ENCODE measurements around the gene DOK5.

Gene DOK5

GRCh38 chr20:54645445-54646155 lies 170.2 kb downstream of the DOK5 start:
- H3K9me3 ChIP-seq (ENCODE audit: insufficient read depth, low read depth, low read length) = no peaks in the 10 kb centered on the region
- no peak overlapping the region; the same call in 1 of the 2 replicates for H2AFZ ChIP-seq (ENCODE audit: low read length)
- no peak overlapping the region for H3K4me3 ChIP-seq (ENCODE audit: low read length, poor library complexity, severe bottlenecking)
- H3K4me1 ChIP-seq (ENCODE audit: insufficient read depth, low read length, poor library complexity, severe bottlenecking) = no peaks in the 10 kb centered on the region
- H3K9ac ChIP-seq (ENCODE audit: low read depth, low read length, poor library complexity, severe bottlenecking) = no peak overlapping the region
- no peaks in the 10 kb centered on the region for H4K20me1 ChIP-seq (ENCODE audit: insufficient read depth, low read length, poor library complexity, severe bottlenecking)
- no peaks in the 10 kb centered on the region for H3K36me3 ChIP-seq (ENCODE audit: insufficient read depth, low read length)
- no peaks in the 10 kb centered on the region for H3F3A ChIP-seq (ENCODE audit: low read depth)
- no peaks in the 10 kb centered on the region for H3K9me2 ChIP-seq (replicated peaks; ENCODE audit: low read depth, low read length)
- TF ChIP-seq CTCF (conservative IDR thresholded peaks at IDR 0.05; ENCODE audit: low read length) = no peak
- no peak for TF ChIP-seq EZH2phosphoT487 (IDR thresholded peaks at IDR 0.05; ENCODE audit: borderline replicate concordance)
- H3K79me2 ChIP-seq (ENCODE audit: insufficient read depth, low read length) = no peaks in the 10 kb centered on the region
- H3K27me3 ChIP-seq (ENCODE audit: insufficient read depth, low read length, poor library complexity, severe bottlenecking) = no peaks in the 10 kb centered on the region
- H3K4me2 ChIP-seq (ENCODE audit: low read depth, low read length, poor library complexity, severe bottlenecking) = no peak overlapping the region

GRCh38 chr20:54646156-54646517 lies 170.7 kb downstream of the DOK5 start:
- H3K79me2 ChIP-seq (ENCODE audit: insufficient read depth, low read length) = no peaks in the 10 kb centered on the region
- H4K20me1 ChIP-seq (ENCODE audit: insufficient read depth, low read length, poor library complexity, severe bottlenecking) = no peaks in the 10 kb centered on the region

GRCh38 chr20:54648421-54649142 lies 173.2 kb downstream of the DOK5 start:
- H3F3A ChIP-seq (ENCODE audit: low read depth) = no peaks in the 10 kb centered on the region
- H3K4me2 ChIP-seq (ENCODE audit: low read depth, low read length, poor library complexity, severe bottlenecking) = no peak overlapping the region

More at GRCh38 chr20:54646156-54646517, 170.7 kb downstream of the DOK5 start:
- Histone ChIP-seq H3K4me1 (ENCODE audit: insufficient read depth, low read length, poor library complexity, severe bottlenecking) (no peaks in the 10 kb centered on the region), H3K27me3 (ENCODE audit: insufficient read depth, low read length, poor library complexity, severe bottlenecking) (no peaks in the 10 kb centered on the region), H3F3A (ENCODE audit: low read depth) (no peaks in the 10 kb centered on the region), H3K9me2 (replicated peaks; ENCODE audit: low read depth, low read length) (no peaks in the 10 kb centered on the region), H3K9ac (ENCODE audit: low read depth, low read length, poor library complexity, severe bottlenecking) (no peak overlapping the region), H3K4me3 (ENCODE audit: low read length, poor library complexity, severe bottlenecking) (no peak overlapping the region), H3K9me3 (ENCODE audit: insufficient read depth, low read depth, low read length) (no peaks in the 10 kb centered on the region), H3K36me3 (ENCODE audit: insufficient read depth, low read length) (no peaks in the 10 kb centered on the region), H2AFZ (ENCODE audit: low read length) (no peak overlapping the region), H3K4me2 (ENCODE audit: low read depth, low read length, poor library complexity, severe bottlenecking) (no peak overlapping the region)
- TF ChIP-seq EZH2phosphoT487 (IDR thresholded peaks at IDR 0.05; ENCODE audit: borderline replicate concordance) = no peak
- no peak for TF ChIP-seq CTCF (conservative IDR thresholded peaks at IDR 0.05; ENCODE audit: low read length)

More at GRCh38 chr20:54648421-54649142, 173.2 kb downstream of the DOK5 start:
- Histone ChIP-seq H3K4me3 (ENCODE audit: low read length, poor library complexity, severe bottlenecking) (no peak overlapping the region), H3K4me1 (ENCODE audit: insufficient read depth, low read length, poor library complexity, severe bottlenecking) (no peaks in the 10 kb centered on the region), H3K27me3 (ENCODE audit: insufficient read depth, low read length, poor library complexity, severe bottlenecking) (no peaks in the 10 kb centered on the region), H3K9me3 (ENCODE audit: insufficient read depth, low read depth, low read length) (no peaks in the 10 kb centered on the region), H4K20me1 (ENCODE audit: insufficient read depth, low read length, poor library complexity, severe bottlenecking) (no peaks in the 10 kb centered on the region), H2AFZ (ENCODE audit: low read length) (0 out of 2 replicates have a peak overlapping the region, but pooled peaks have one; percentile 12), H3K36me3 (ENCODE audit: insufficient read depth, low read length) (no peaks in the 10 kb centered on the region), H3K9me2 (replicated peaks; ENCODE audit: low read depth, low read length) (no peaks in the 10 kb centered on the region), H3K9ac (ENCODE audit: low read depth, low read length, poor library complexity, severe bottlenecking) (no peak overlapping the region), H3K79me2 (ENCODE audit: insufficient read depth, low read length) (no peaks in the 10 kb centered on the region)
- TF ChIP-seq CTCF (conservative IDR thresholded peaks at IDR 0.05; ENCODE audit: low read length) (no peak), EZH2phosphoT487 (IDR thresholded peaks at IDR 0.05; ENCODE audit: borderline replicate concordance) (no peak)

All from Loucy (cell line).